NCI-H774 (cell line): ENCODE results near the gene TNFRSF6B.

Experiments used
- DNase-seq: peaks from one replicate; lab custom pipeline; 2025; lab: John Stamatoyannopoulos, UW

Gene TNFRSF6B

GRCh38 chr20:63697868-63698545 is 1.6 kb downstream of the TNFRSF6B start:
- DNase-seq, result no peak

DNA sequence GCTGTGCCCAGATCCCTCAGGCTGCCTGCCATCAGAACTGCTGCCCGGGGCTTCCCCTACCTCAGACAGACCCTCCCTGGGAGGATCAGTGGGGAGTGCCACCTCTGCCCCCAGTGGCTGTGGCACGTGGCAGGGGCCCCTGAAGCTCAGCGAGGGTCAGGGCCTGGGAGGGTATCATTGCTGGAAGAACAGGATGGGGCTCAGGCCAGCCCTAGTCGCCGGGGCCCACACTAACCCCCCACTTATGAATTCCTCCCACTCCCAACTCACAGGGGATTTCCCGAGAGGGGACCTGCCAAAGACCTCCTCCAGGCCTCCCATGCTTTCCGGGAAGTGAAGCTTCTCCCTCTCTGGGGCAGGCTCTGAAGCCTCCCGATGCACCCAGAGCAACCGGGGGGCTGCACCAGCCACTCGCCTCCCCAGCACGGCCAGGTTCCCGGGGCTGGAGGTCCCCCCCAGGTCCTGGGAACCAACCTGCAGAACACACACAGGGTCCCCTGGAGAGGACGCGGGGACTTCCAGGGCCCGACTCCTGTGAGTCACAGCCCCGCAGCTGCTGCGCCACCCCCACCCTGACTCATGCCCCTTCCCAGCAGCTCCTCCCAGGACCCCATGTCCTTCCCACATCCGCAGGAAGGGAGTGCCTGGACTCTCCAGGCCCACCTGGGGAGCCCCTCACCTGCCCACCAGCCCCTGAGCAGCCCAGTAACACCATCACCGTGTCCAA is 2.5 kb downstream of the TNFRSF6B start:
- DNase-seq, result no peak

- DNase-seq, result no peak
Measured at GRCh38 chr20:63699466-63700198, 3.2 kb downstream of the TNFRSF6B start.

- no peak for DNase-seq
Measured at GRCh38 chr20:63700199-63701050, 4.0 kb downstream of the TNFRSF6B start.

DNA sequence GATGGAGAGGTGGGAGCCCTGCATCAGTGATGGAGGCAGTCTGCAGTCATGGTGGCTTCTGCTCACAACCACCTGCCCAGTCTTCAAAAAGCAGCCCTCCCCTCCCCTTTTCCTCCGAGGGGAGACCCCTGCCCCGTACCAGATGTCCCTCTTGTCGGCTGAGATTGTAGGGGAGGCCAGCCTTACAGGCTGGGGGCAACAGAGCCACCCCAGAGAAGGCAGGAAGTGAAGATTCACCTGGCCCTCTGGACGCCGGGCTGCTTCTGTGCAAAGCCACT is 4.5 kb downstream of the TNFRSF6B start:
- no peak for DNase-seq

DNA sequence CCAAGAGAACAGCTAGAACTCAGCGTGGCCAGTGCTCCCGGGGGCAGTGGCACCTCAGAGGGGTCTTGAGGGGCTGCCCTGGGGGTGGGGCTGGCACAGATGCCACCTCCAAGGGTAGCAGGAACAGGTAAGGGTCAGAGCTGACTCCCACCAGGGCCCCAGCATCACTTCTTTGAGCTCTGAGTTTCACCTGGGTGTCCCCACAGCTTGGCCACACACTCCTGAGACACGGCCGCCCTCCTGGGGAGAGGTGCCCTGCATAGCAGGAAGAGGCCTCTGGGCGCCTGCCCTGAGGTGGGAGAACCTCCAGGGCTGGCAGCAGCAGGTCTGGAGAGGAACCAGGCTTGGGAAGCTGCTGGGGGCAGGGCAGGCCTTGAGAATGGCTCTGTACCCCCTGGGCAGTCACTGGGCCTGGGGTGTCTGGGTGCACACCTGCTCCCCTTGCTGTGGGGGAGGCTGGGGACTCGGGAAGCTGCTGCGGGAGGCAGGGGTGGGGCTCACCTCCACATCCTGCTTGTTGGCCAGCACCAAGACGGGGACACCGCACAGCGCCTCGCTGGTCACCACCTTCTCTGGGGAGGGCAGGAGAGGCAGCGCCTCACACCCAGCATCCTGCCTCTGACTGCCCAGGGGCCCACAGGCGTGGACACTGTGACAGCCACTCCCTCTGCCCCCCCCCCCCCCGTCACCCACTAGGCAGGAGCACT is 5.0 kb downstream of the TNFRSF6B start:
- no peak for DNase-seq

DNA sequence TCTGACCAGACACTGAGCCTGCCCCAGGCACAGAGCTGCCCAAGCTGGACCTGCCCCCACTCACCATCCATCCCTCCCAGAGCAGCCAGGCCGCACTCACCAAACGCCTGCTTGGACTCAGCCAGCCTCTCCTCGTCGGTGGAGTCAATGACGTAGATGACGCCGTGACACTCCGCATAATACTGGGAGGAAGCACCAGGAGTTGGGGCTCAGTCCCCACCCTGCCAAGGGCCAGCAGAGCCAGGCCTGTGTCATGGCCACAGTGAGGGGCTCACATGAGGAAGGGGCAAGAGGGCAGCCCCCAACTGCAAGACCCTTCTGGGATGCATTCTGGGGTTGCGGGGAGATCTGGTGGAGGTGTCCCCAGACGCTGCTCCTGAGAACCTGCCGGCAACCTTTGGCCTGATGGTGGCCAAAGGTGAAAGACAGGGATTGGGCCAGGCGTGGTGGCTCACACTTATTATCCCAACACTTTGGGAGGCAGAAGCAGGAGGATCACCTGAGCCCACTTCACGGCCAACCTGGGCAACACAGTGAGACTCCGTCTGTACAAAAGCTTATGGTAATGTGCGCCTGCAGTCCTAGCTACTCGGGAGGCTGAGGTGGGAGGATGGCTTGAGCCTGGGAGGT is 5.7 kb downstream of the TNFRSF6B start:
- no peak for DNase-seq

- no peak for DNase-seq
Measured at GRCh38 chr20:63702751-63703470, 6.5 kb downstream of the TNFRSF6B start.

DNA sequence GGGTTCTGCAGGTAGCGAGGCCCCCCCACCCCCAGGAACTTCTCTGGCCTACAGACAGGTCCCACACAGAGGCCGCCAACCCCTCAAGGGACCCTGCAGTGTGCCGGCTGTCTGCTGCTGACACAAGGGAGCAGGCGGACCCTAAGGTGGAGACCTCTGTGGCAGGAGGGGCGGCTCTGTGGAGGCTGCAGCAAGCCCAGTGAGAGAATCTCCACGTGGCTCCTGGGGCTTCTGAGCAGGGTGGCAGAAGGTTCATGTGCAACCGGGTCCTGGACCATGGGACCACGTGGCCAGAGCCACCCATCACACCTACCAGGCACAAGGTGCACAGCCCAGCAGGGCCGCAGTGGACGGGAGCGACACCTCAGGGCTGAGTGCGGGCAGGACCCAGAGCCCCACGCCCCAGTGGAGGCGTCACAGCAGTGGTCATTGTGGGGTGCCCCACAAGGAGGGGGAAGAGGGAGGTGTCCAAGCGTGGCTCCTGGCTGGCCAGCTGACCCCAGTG is 7.1 kb downstream of the TNFRSF6B start:
- no peak for DNase-seq

DNA sequence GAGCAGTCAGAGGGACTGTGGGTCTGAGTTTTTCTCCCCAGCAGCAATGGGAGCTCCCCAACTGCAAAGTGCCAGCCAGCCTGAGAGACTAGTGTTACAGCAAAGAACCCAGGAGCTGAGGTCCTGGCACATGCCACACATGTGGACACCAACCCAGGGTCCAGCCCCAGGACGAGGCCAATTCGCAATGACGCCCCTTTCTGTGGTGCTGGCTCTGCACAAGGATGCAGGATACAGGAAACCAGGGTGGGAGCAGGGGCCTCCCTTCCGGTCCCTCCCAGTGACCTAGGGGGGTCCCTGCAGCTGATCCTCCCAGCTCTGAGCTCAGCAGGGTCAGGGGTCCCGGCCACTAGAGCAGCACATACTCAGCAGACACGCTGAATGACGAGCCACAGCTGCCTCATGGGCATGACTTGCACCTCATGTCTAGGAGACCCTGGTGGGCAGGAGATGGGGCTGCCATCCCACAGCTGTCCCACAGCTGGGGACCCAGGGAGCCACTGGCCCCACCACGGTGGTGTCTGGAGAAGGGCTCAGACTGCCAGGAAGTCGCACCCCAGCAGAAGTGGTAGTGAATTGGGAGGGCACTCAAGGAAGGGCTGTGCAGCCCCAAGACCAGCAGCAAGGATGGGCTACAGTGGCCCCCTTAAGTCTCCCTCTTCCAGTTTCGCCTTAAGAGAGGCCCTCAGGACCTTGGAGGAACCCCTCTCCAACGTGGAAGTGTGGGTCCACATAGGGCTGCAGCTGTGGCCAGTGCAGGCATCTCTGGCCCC is 7.7 kb downstream of the TNFRSF6B start:
- no peak for DNase-seq

DNA sequence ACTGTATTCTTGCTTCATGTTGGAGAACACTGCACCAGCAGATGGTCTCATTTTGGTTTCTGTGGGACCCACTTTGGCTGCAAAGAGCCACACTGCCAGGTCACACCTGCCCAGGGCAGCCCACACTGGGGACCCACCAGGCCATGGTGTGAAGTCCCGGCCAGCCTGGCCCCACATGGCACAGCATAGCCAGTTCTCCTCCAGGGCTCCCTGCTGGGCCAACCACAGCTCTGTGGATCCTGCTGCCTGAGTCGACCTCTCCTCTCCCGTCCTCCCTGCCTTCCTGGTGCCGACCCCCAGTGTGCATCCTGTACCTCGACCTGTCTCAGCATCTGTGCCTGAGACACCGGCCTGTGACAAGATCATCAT is 8.3 kb downstream of the TNFRSF6B start:
- no peak for DNase-seq

DNA sequence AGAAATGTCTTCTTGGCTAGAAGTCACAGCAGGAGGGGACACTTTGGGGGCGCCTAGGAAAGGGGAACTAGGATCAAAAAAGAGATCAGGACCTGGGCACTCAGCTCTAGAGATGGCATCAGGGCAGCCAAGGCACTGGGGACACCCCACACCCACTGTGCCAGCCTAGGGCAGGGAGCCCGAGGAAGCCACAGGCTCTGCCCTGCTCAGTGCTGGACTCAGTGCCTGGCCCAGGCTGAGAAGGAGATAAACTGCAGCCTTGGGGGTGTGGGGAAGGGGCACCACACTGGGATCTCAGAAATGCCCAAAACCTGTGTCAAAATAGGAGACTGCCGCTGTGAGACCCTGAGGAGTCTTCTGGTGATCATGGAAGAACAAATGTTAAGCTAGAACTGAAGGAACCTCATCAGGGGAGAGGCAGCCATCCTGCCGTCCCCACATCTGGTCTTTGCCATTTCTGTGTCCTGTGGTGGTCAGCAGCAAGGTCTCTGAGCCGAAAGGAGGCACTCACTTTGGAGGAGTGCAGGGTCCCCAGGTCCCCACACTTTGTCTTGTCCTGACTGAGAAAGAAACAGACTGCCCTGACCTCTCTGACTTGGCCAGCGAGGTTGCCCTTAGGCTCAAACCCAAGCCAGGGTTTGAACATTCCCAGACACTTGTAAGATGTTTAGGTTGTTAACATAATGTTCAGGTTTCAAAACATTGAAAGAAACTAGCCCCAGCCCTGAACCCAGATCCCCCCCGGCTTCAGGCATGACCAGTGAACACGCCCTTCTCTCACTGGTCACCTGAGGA is 9.0 kb downstream of the TNFRSF6B start:
- no peak for DNase-seq

GRCh38 chr20:63706027-63706695 is 9.7 kb downstream of the TNFRSF6B start:
- no peak for DNase-seq

- no peak for DNase-seq
Measured at GRCh38 chr20:63706852-63707557, 10.6 kb downstream of the TNFRSF6B start.

DNA sequence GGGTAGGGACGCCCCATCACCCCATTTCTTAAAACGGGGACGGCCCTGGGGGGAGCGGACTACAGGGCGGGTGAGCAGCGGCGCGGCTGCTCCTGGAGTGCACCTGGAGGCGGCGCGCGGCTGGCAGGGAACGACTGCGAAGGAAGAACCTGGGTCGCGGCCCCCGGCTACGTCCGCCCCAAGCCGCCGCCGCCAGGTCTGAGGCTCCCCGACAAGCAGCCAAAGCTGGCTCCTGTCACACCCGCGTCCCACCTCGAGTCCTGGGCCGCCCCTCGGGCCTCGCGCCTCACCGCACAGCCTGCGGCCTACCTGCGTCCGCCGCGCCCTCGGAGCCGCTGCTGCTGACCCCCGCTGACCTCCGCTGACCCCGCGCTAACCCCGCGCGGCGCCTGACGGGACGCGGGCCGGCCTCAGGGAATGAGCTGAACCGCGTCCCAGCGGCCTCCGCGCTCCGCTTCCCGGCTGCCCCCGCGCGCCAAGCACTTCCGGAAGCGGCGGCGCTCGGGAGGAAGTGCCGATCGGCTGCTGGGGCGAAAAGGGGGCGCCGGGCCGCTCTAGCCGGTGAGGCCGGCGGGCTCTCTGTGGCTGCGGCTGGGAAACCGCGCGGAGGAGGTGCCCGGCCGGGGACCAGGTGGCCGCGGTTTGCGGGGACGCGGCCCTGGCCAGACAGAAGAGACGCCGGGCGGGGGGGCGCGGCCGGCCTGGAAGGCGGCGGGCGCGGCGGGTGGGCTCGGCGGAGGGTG is 11.3 kb downstream of the TNFRSF6B start, which contains the start of the genes ARFRP1 and ZGPAT:
TSS of gene ARFRP1 (minus strand) at position 419 of the 743 bp plus-strand sequence. CDS start 885 bp downstream, outside the sequence.
TSS of gene ZGPAT (plus strand) at position 482 of the 743 bp plus-strand sequence. CDS start 542 bp downstream, outside the sequence.
- peak; percentile 83 for DNase-seq

DNA sequence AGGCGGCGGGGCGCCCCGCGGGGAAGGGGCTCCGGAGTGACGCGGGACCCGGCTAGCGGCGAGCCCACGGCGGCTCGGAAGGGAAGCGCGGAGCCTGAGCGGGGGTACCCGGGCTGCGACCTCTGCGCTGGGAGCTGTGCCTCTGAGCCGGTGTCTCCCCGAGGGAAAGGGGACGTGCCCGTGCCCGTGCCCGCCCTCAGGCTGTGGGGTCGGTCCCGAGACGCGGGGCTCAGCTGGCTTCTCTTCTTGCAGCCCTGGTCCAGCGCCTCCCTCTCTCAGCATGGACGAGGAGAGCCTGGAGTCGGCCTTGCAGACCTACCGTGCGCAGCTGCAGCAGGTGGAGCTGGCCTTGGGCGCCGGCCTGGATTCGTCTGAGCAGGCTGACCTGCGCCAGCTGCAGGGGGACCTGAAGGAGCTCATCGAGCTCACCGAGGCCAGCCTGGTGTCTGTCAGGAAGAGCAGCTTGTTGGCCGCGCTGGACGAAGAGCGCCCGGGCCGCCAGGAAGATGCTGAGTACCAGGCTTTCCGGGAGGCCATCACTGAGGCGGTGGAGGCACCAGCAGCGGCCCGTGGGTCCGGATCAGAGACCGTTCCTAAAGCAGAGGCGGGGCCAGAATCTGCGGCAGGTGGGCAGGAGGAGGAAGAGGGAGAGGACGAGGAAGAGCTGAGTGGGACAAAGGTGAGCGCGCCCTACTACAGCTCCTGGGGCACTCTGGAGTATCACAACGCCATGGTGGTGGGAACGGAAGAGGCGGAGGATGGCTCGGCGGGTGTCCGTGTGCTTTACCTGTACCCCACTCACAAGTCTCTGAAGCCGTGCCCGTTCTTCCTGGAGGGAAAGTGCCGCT is 12.1 kb downstream of the TNFRSF6B start:
- DNase-seq, result no peak
